K562 (cell line): Measurements from ENCODE around the gene POMP. TPM values are rescaled to one million over a fixed set of nuclear protein-coding genes. Genes with fewer than 3 reads are reported as not detected.
A peak's percentile ranks its signal among the peaks of the same experiment; 100 is the strongest.

Source experiments
- ATAC-seq: fragments of 200-7000 bp; cut with Tn5 transposase; 3 replicates; pipeline ENCODE4 v1.9.1; 2020; ENCODE audit warnings: moderate library complexity
- BruUV-seq: library from RNA; stranded (reverse); fragments of 400-500 nt; replicated peaks from 2 replicates; lab custom pipeline; 2021; lab: Mats Ljungman, UMichigan
- CTCF ChIA-PET: fragments of 300-600 bp; formaldehyde crosslinking; extraction: SDS; loops from one replicate; lab custom pipeline; 2021; ENCODE audit warnings: low intra/inter-chr PET ratio; lab: Yijun Ruan, JAX
- POLR2A ChIA-PET: fragments of 300-600, 350-650 bp; sonication (Branson Sonifier 250); formaldehyde crosslinking; extraction: SDS; loops from one replicate; lab custom pipeline; 2021; ENCODE audit warnings: antibody characterized with exemption, inconsistent platforms; lab: Yijun Ruan, JAX
- DNase-seq, 4 experiments: peaks; one replicate each; pipeline versions ENCODE4 v3.0.0 to v3.0.0-alpha.2; 2011 to 2018; ENCODE audit warnings: low spot score in 3 of 4, mixed read lengths in 3 of 4; ENCODE audit errors: extremely low read depth in 1 of 4
- FAIRE-seq: peaks from 2 replicates; lab custom pipeline; 2011; peaks lifted over from hg19 to GRCh38; lab: Jason Lieb, UNC
- H2AFZ ChIP-seq: 2 replicates; pipeline ENCODE4 v1.6.0; 2011; ENCODE audit warnings: low read depth, low read length, control low read depth, inconsistent platforms
- H3K27ac ChIP-seq: fragments of 200-600 bp; 3 replicates; pipeline ENCODE4 v1.8.0; 2011; ENCODE audit warnings: low read depth, mild to moderate bottlenecking, control low read depth, inconsistent platforms, low read length, moderate library complexity, mixed read lengths; ENCODE audit errors: extremely low read depth
- H3K27me3 ChIP-seq, 2 experiments: fragments of 300-600 bp in 1 of 2; 2 replicates in 1 of 2; 3 replicates in 1 of 2; pipeline versions ENCODE4 v1.6.0 to v1.8.0; 2011; ENCODE audit warnings: inconsistent platforms in 2 of 2, low read length in 2 of 2, mild to moderate bottlenecking in 1 of 2, mixed read lengths in 1 of 2, moderate library complexity in 1 of 2; ENCODE audit not compliant: control insufficient read depth in 2 of 2, insufficient read depth in 2 of 2
- H3K36me3 ChIP-seq: fragments of 300-600 bp; 3 replicates; pipeline ENCODE4 v1.8.0; 2011; ENCODE audit warnings: mild to moderate bottlenecking, low read length, inconsistent platforms; ENCODE audit not compliant: control insufficient read depth, insufficient read depth
- H3K4me1 ChIP-seq, 2 experiments: fragments of 200-600 bp in 1 of 2; replicated peaks in 1 of 2; 2 replicates in 1 of 2; 3 replicates in 1 of 2; pipeline versions ENCODE4 v1.5.1 to v1.8.0; 2011; ENCODE audit warnings: inconsistent platforms in 2 of 2, low read length in 2 of 2, mild to moderate bottlenecking in 1 of 2, mixed read lengths in 1 of 2, moderate library complexity in 1 of 2; ENCODE audit not compliant: control insufficient read depth in 2 of 2, insufficient read depth in 2 of 2
- H3K4me2 ChIP-seq: 2 replicates; pipeline ENCODE4 v1.6.1; 2011; ENCODE audit warnings: low read length, control low read depth, inconsistent platforms, mixed read lengths; ENCODE audit not compliant: insufficient read depth
- H3K4me3 ChIP-seq: fragments of 200-600 bp; sonication (generic), shearing (Covaris generic); 2 replicates; pipeline ENCODE4 v1.5.1; 2016; ENCODE audit warnings: control low read depth, inconsistent platforms
- H3K79me2 ChIP-seq: fragments of 200-600 bp; 3 replicates; pipeline ENCODE4 v1.8.0; 2011; ENCODE audit warnings: low read length, inconsistent platforms; ENCODE audit not compliant: control insufficient read depth, insufficient read depth
- H3K9ac ChIP-seq, 2 experiments: 2 replicates each; pipeline versions ENCODE4 v1.6.0 to v1.6.1; 2011; ENCODE audit warnings: low read depth in 2 of 2, low read length in 2 of 2, control low read depth in 1 of 2, inconsistent platforms in 1 of 2, mild to moderate bottlenecking in 1 of 2, mixed read lengths in 1 of 2; ENCODE audit not compliant: insufficient read depth in 1 of 2
- H3K9me1 ChIP-seq: one replicate; pipeline ENCODE4 v1.6.0; 2011; ENCODE audit warnings: inconsistent platforms, mild to moderate bottlenecking, low read length, moderate library complexity; ENCODE audit not compliant: control insufficient read depth, insufficient read depth
- H3K9me3 ChIP-seq: replicated peaks from 2 replicates; pipeline ENCODE4 v1.5.1; 2011; ENCODE audit warnings: low read depth, low read length, inconsistent platforms; ENCODE audit not compliant: control insufficient read depth, insufficient read depth
- H4K20me1 ChIP-seq: replicated peaks from 2 replicates; pipeline ENCODE4 v1.6.1; 2011; ENCODE audit warnings: low read length, inconsistent platforms, mixed read lengths; ENCODE audit not compliant: control insufficient read depth, insufficient read depth
- CHD2 ChIP-seq: IDR thresholded peaks from 2 replicates; pipeline ENCODE4 v1.6.1; 2011; ENCODE audit warnings: low read depth, low read length
- GABPB1 ChIP-seq: sonication (generic); formaldehyde crosslinking; IDR thresholded peaks from 2 replicates; pipeline ENCODE4 v1.8.0; 2022; ENCODE audit warnings: mild to moderate bottlenecking, missing genetic modification reagents
- HDAC2 ChIP-seq: fragments of 450-650 bp; IDR thresholded peaks from 2 replicates; pipeline ENCODE4 v1.6.1; 2016; ENCODE audit warnings: mild to moderate bottlenecking
- KAT7 ChIP-seq: sonication (generic); formaldehyde crosslinking; IDR thresholded peaks from 2 replicates; pipeline ENCODE4 v1.8.0; 2022; ENCODE audit warnings: missing genetic modification reagents, mild to moderate bottlenecking, borderline replicate concordance
- MAZ ChIP-seq, 2 experiments: fragments of 450-650 bp in 1 of 2; sonication (generic) in 1 of 2; formaldehyde crosslinking; IDR thresholded peaks in 1 of 2; conservative IDR thresholded peaks in 1 of 2; 2 replicates each; pipeline versions ENCODE4 v1.4.0 to v1.5.0; 2020; ENCODE audit warnings: mild to moderate bottlenecking in 1 of 2, missing genetic modification reagents in 1 of 2
- MYC ChIP-seq, 2 experiments: fragments of 250-450 bp in 1 of 2; sonication (Bioruptor Pico) in 1 of 2; IDR thresholded peaks; 2 replicates each; pipeline versions ENCODE4 v1.5.1 to v1.6.1; 2012 to 2021; ENCODE audit warnings: low read depth in 2 of 2, borderline replicate concordance in 1 of 2, improper control_type of control experiment in 1 of 2, low read length in 1 of 2, mild to moderate bottlenecking in 1 of 2, moderate library complexity in 1 of 2
- RBFOX2 ChIP-seq: fragments of 200-400 bp; formaldehyde crosslinking; IDR thresholded peaks from 2 replicates; pipeline ENCODE4 v1.6.1; 2017; ENCODE audit warnings: low read depth, mild to moderate bottlenecking, low read length, moderate library complexity
- RCOR1 ChIP-seq, 2 experiments: IDR thresholded peaks; 2 replicates each; pipeline ENCODE4 v1.6.1; 2012; ENCODE audit warnings: low read depth in 2 of 2, low read length in 2 of 2, borderline replicate concordance in 1 of 2, improper control_type of control experiment in 1 of 2
- SIRT6 ChIP-seq: IDR thresholded peaks from one replicate; pipeline ENCODE4 v1.6.1; 2012; ENCODE audit warnings: low read depth, mild to moderate bottlenecking, control low read depth, inconsistent platforms, low read length, moderate library complexity
- SMARCA4 ChIP-seq: fragments of 450-650 bp; IDR thresholded peaks from 2 replicates; pipeline ENCODE4 v1.6.1; 2016
- ZC3H8 ChIP-seq: fragments of 450-650 bp; IDR thresholded peaks from 2 replicates; pipeline ENCODE4 v1.6.1; 2017
- ZNF24 ChIP-seq: fragments of 450-650 bp; IDR thresholded peaks from 2 replicates; pipeline ENCODE4 v1.6.1; 2016
- ZNF316 ChIP-seq: fragments of 450-650 bp; IDR thresholded peaks from 2 replicates; pipeline ENCODE4 v1.6.1; 2016
- WGBS: fragments of 100-300 bp; shearing (Covaris generic); methylation state at CpG from one replicate; pipeline ENCODE4 v1.1.6; 2016; ENCODE audit warnings: low coverage, mixed read lengths; ENCODE audit not compliant: insufficient coverage; ENCODE audit errors: missing lambda C conversion rate; 5-methylcytosine and 5-hydroxymethylcytosine counted together
- in situ Hi-C: fragments of 300-500 bp; cut with MboI; formaldehyde crosslinking; loops from 4 replicates; pipeline ENCODE4 v1.15.0; 2018; ENCODE audit warnings: inconsistent platforms, mixed read lengths
- intact Hi-C: fragments of 100-400 bp; cut with micrococcal nuclease; formaldehyde crosslinking; loops from 2 replicates; pipeline ENCODE4 v1.14.2; 2022
- polyA plus RNA-seq, 8 experiments: library from polyadenylated mRNA; depleted of rRNA in 4 of 8; stranded (reverse) in 5 of 8; unstranded in 3 of 8; fragments of >200 nt; fragmentation: Nextera tagmentation in 2 of 8; fragmentation: Illumina TruSeq in 1 of 8; extraction: Ambion mirVana in 2 of 8; extraction: Trizol in 1 of 8; gene quantifications; 2 replicates each; pipeline versions ENCODE4 v1.2.1 to v1.2.3, GENCODE V29; 2011 to 2014; ENCODE audit warnings: inconsistent platforms in 1 of 8, missing spikeins in 1 of 8
- total RNA-seq, 7 experiments: library from RNA; depleted of rRNA in 6 of 7; stranded (reverse); fragments of >200 nt in 6 of 7; fragmentation: Illumina TruSeq in 2 of 7; extraction: Trizol in 2 of 7; gene quantifications; 2 replicates each; pipeline versions ENCODE4 v1.2.1 to v1.2.3, GENCODE V29; 2011 to 2021; ENCODE audit warnings: low replicate concordance in 1 of 7

The POMP gene
- total and polyA plus RNA-seq, 9 of the 15 experiments (the other 6 are each of a cell fraction or from before 2014, with no cell fraction given) = 69.2 to 647 (median 118) TPM

DNA sequence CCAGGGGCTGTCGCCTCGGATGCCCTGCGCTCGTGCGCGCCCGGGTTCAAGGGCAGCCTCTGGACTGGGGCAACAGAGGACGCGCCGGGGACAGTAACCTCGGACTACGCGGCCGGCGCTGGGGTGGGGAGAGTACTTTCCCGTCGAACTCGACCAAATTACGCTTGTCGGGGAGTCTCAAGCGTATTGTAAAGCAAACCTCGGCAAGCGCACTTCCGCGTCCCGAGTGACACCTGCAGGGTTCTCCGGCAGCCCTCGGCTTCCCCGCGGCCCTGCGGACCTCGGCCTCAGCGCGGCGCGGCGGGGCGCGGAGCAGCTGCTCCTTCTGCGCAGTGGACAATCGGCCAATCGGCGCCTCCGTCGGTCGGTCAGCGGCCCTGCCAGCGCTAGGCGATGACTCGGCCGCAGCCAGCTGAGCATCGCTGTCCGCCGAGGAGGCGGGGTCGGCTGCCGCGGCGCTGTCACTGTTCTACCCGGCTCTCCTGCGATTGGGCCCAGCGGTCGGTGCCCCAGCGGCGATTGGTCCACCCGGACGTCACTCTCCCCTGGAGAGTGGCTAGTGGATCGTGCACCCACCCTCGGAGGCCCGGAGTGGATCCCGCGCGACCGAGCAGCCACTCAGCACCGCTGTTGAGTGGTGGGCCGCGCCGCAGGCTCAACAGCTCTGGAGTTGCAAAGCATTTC lies 59.8 kb downstream of the POMP start, which contains the start of gene SLC46A3:
TSS of gene SLC46A3 (minus strand) at position 428 of the 684 bp plus-strand sequence. CDS start 972 bp downstream, outside the sequence.
- BruUV-seq = no TSS peak
- CTCF ChIA-PET = no interaction called here
- POLR2A ChIA-PET = interaction anchor here (0.8 kb wide), 1 partner anchor 11 kb away, joined by 3 read pairs; no protein-coding TSS in a partner anchor
- TF ChIP-seq SMARCA4 = no peak
- peak; percentile 87 for TF ChIP-seq ZNF24
- TF ChIP-seq HDAC2 = no peak
- TF ChIP-seq MYC (IDR thresholded peaks at IDR 0.05; ENCODE audit: low read depth, low read length) = 0 out of 2 replicates have a peak, but pooled peaks have one; percentile 30
- no peak for TF ChIP-seq MYC (CRISPR knock-in tag; IDR thresholded peaks at IDR 0.05; ENCODE audit: borderline replicate concordance, low read depth)
- TF ChIP-seq ZC3H8 = no peak
- peak in 1 of 2 experiments; percentile 56; a peak in 1 of 4 replicates for TF ChIP-seq RCOR1 (IDR thresholded peaks at IDR 0.05; ENCODE audit: borderline replicate concordance in 1 of 2, low read depth in 2 of 2, low read length in 2 of 2)
- peak; percentile 50; the same call in 1 of the 2 replicates for TF ChIP-seq CHD2
- peak in 1 of 2 experiments; percentile 55; a peak in 1 of 4 replicates for TF ChIP-seq MAZ (CRISPR knock-in tag; conservative IDR thresholded peaks at IDR 0.05 in 1 of 2, IDR thresholded peaks at IDR 0.05 in 1 of 2)
- peak; percentile 72 for TF ChIP-seq RBFOX2
- peak; percentile 52; the same call in 1 of the 2 replicates for TF ChIP-seq GABPB1 (CRISPR knock-in tag)
- TF ChIP-seq ZNF316 = no peak
- peak; percentile 62; the same call in 1 of the 2 replicates for TF ChIP-seq KAT7 (CRISPR knock-in tag)
- TF ChIP-seq SIRT6 = no peak

More for the DNA sequence above, 59.8 kb downstream of the POMP start, which contains the start of gene SLC46A3:
- Histone ChIP-seq H3K4me1 (peaks cover 0 to 11% of the 10 kb centered on the region in 2 experiments; a peak in 3 of 5 replicates), H3K36me3 (no peaks in the 10 kb centered on the region), H4K20me1 (no peaks in the 10 kb centered on the region), H3K27ac (peak within 1 kb of the TSS; percentile 41; the same call in 1 of the 3 replicates), H3K79me2 (no peaks in the 10 kb centered on the region), H3K4me3 (peak within 1 kb of the TSS; percentile 41), H3K27me3 (peaks cover 0 to 1% of the 10 kb centered on the region in 2 experiments; a peak in 1 of 5 replicates), H3K9me1 (no peaks in the 10 kb centered on the region), H2AFZ (peak within 1 kb of the TSS; percentile 91), H3K4me2 (peak within 1 kb of the TSS; percentile 73), H3K9me3 (no peaks in the 10 kb centered on the region), H3K9ac (peak within 1 kb of the TSS; percentile 59 to 89)
- ATAC-seq (peak; percentile 98), DNase-seq (peak; percentile 83 to 91 (median 90)), FAIRE-seq (peak; percentile 75)
- 3% methylated on average over 26 of the region's 78 CpGs for WGBS
- intact Hi-C loops = no loop called here
- in situ Hi-C loops = no loop called here
